T-cell (primary cell): ENCODE data around the gene KATNBL1. TPM values are rescaled to one million over a fixed set of nuclear protein-coding genes. Genes with fewer than 3 reads are reported as not detected.

Source experiments
- ATAC-seq, 4 experiments: fragments of 200-7000 bp in 3 of 4; fragments of 150-1000 bp in 1 of 4; cut with Tn5 transposase; replicated peaks in 1 of 4; 1 replicate in 3 of 4; 2 replicates in 1 of 4; pipeline ENCODE4 v1.10.0; 2021; ENCODE audit warnings: moderate library complexity in 3 of 4, mild to moderate bottlenecking in 2 of 4, moderate number of reproducible peaks in 1 of 4
- CTCF ChIA-PET, 2 donors: fragments of 300-600 bp; sonication (Branson Sonifier 250); formaldehyde crosslinking; loops; one replicate each; lab custom pipeline; 2022; ENCODE audit warnings: antibody characterized with exemption in 2 of 2; lab: Charles Lee
- POLR2A ChIA-PET, 2 donors: fragments of 300-600 bp; sonication (Branson Sonifier 250); formaldehyde crosslinking; loops; one replicate each; lab custom pipeline; 2022; ENCODE audit warnings: antibody characterized with exemption in 2 of 2; lab: Charles Lee
- DNase-seq, 35 experiments: peaks; one replicate each; pipeline versions ENCODE4 v3.0.0 to v3.0.0-alpha.2; 2013 to 2023
- H3K27ac ChIP-seq: one replicate; pipeline ENCODE4 v1.5.1; 2013; ENCODE audit warnings: low read length
- H3K27me3 ChIP-seq, 2 experiments: replicated peaks in 1 of 2; 1 replicate in 1 of 2; 2 replicates in 1 of 2; pipeline versions ENCODE4 v1.6.1 to v1.7.0; 2013; ENCODE audit warnings: low read length in 1 of 2, mixed read lengths in 1 of 2; ENCODE audit not compliant: control insufficient read depth in 2 of 2, insufficient read depth in 2 of 2; ENCODE audit errors: extremely low read depth in 1 of 2
- H3K36me3 ChIP-seq, 2 donors: 1 replicate in 1 of 2; 2 replicates in 1 of 2; pipeline versions ENCODE4 v1.6.1 to v1.7.0; 2013; ENCODE audit warnings: low read length in 1 of 2; ENCODE audit not compliant: control insufficient read depth in 2 of 2, insufficient read depth in 1 of 2; ENCODE audit errors: extremely low read depth in 1 of 2
- H3K4me1 ChIP-seq, 2 experiments: 1 replicate in 1 of 2; 2 replicates in 1 of 2; pipeline versions ENCODE4 v1.6.1 to v1.7.0; 2013; ENCODE audit warnings: low read length in 2 of 2, mixed read lengths in 1 of 2; ENCODE audit not compliant: insufficient read depth in 2 of 2, control insufficient read depth in 1 of 2; ENCODE audit errors: extremely low read depth in 1 of 2
- H3K4me3 ChIP-seq, 2 donors: 1 replicate in 1 of 2; 2 replicates in 1 of 2; pipeline versions ENCODE4 v1.5.1 to v1.7.0; 2013; ENCODE audit warnings: mild to moderate bottlenecking in 2 of 2, low read length in 1 of 2, moderate library complexity in 1 of 2; ENCODE audit not compliant: control insufficient read depth in 1 of 2; ENCODE audit errors: extremely low read depth in 1 of 2
- H3K9me3 ChIP-seq: 2 replicates; pipeline ENCODE4 v1.7.0; 2013
- H3K27ac Mint-ChIP-seq, 2 donors: one replicate each; pipeline ENCODE4 v1.8.0; 2020 to 2021; ENCODE audit warnings: mild to moderate bottlenecking in 2 of 2, mixed read lengths in 2 of 2
- H3K27me3 Mint-ChIP-seq, 2 donors: one replicate each; pipeline ENCODE4 v1.8.0; 2021 to 2022; ENCODE audit warnings: mixed read lengths in 2 of 2
- H3K36me3 Mint-ChIP-seq: one replicate; pipeline ENCODE4 v1.8.0; 2021; ENCODE audit warnings: mixed read lengths
- H3K4me1 Mint-ChIP-seq, 3 donors: one replicate each; pipeline ENCODE4 v1.8.0; 2020 to 2022; ENCODE audit warnings: mixed read lengths in 3 of 3, mild to moderate bottlenecking in 1 of 3
- H3K4me3 Mint-ChIP-seq, 3 donors: one replicate each; pipeline ENCODE4 v1.8.0; 2020 to 2022; ENCODE audit warnings: mild to moderate bottlenecking in 3 of 3, mixed read lengths in 3 of 3, moderate library complexity in 3 of 3
- H3K9me3 Mint-ChIP-seq, 3 donors: one replicate each; pipeline ENCODE4 v1.8.0; 2020 to 2022; ENCODE audit warnings: mixed read lengths in 3 of 3
- WGBS: methylation state at CpG from one replicate; pipeline ENCODE4 v1.1.5; 2013; ENCODE audit warnings: missing lambda C conversion rate; ENCODE audit not compliant: insufficient coverage; 5-methylcytosine and 5-hydroxymethylcytosine counted together
- total RNA-seq, 35 experiments: library from RNA in 6 of 35; stranded (reverse) in 6 of 35; fragments of 120-200 nt in 1 of 35; gene quantifications; one replicate each; pipeline versions ENCODE4 v1.2.1 to v1.2.4 and lab custom pipeline; 2013 to 2026

The KATNBL1 gene
- total RNA-seq (10 to 100 TPM; 27.1 to 37.3 (median 29.5) TPM), total RNA-seq (lab: John Stamatoyannopoulos, UW) (20.9 to 64.7 (median 34.6) reads per million in 29 experiments)
- 53.7 TPM for total RNA-seq (2013)

- H3K36me3 Mint-ChIP-seq: peaks cover 9% of the 10 kb centered on the region
- peak within 1 kb of the TSS; percentile 63 to 68 for H3K4me3 ChIP-seq
- under 1% methylated on average over 76 of the region's 81 CpGs for WGBS
- no peaks in the 10 kb centered on the region for H3K27me3 ChIP-seq
- no peaks in the 10 kb centered on the region for H3K36me3 ChIP-seq
- DNase-seq (peak; percentile 83 to 97 (median 93)), ATAC-seq (peak; percentile 92 to 97 (median 95))
- H3K4me1 Mint-ChIP-seq: peaks cover 21 to 26% (median 22%) of the 10 kb centered on the region in 3 donors
- H3K9me3 ChIP-seq: no peaks in the 10 kb centered on the region
- ChIA-PET POLR2A (interaction anchor here in 1 of 2 donors (1.0 to 1.5 kb wide), 2 partner anchors 11 to 108 kb away, joined by 3 to 5 read pairs; partner anchors contain the start of genes EMC7 and PGBD4), CTCF (interaction anchor here (0.6 to 2.4 kb wide), 17 partner anchors 15 to 752 kb away, joined by 3 to 16 read pairs (median 5); partner anchors contain the start of genes AVEN (in 1 of the 2), EMC4 (in 1 of the 2), EMC7 (in 1 of the 2) and LPCAT4 (in 1 of the 2))
- no peaks in the 10 kb centered on the region for H3K27me3 Mint-ChIP-seq
- H3K4me3 Mint-ChIP-seq: peak within 1 kb of the TSS; percentile 81 to 90 (median 88)
- no peaks in the 10 kb centered on the region for H3K9me3 Mint-ChIP-seq
- H3K4me1 ChIP-seq: peaks cover 3 to 8% of the 10 kb centered on the region in 2 experiments
- H3K27ac Mint-ChIP-seq: peak within 1 kb of the TSS; percentile 61 to 79
- peak within 1 kb of the TSS; percentile 25 for H3K27ac ChIP-seq
These were observed at the start of gene KATNBL1 for GRCh38 chr15:34209421-34210282. KATNBL1 (minus strand) TSS chr15:34210096; CDS start chr15:34163676, 46,420 bp downstream.

GRCh38 chr15:34259566-34259965, 49.7 kb upstream of the KATNBL1 start:
- Mint-ChIP-seq H3K9me3 (no peaks in the 10 kb centered on the region), H3K4me1 (peaks cover 0 to 7% (median 2%) of the 10 kb centered on the region in 3 donors), H3K36me3 (peaks cover 37% of the 10 kb centered on the region), H3K27me3 (no peaks in the 10 kb centered on the region), H3K4me3 (no peak overlapping the region), H3K27ac (peak overlapping the region in 1 of 2 donors; percentile 3)
- no peak overlapping the region for H3K4me3 ChIP-seq
- 100% methylated on average over 2 of the region's 3 CpGs for WGBS
- no peak overlapping the region for H3K27ac ChIP-seq
- POLR2A ChIA-PET: no interaction called here
- no peaks in the 10 kb centered on the region for H3K4me1 ChIP-seq
- H3K36me3 ChIP-seq: peaks cover 0 to 23% of the 10 kb centered on the region in 2 donors
- no peak for ATAC-seq
- no peak for DNase-seq
- no peaks in the 10 kb centered on the region for H3K9me3 ChIP-seq
- CTCF ChIA-PET: no interaction called here
- H3K27me3 ChIP-seq: no peaks in the 10 kb centered on the region

GRCh38 chr15:34258151-34258550, 48.3 kb upstream of the KATNBL1 start:
- peak overlapping the region in 1 of 2 donors; percentile 35 for H3K27ac Mint-ChIP-seq
- Histone ChIP-seq H3K27ac (no peak overlapping the region), H3K27me3 (no peaks in the 10 kb centered on the region), H3K36me3 (peaks cover 0 to 37% of the 10 kb centered on the region in 2 donors), H3K4me1 (no peaks in the 10 kb centered on the region), H3K9me3 (no peaks in the 10 kb centered on the region), H3K4me3 (no peak overlapping the region)
- DNase-seq (no peak), ATAC-seq (no peak)
- POLR2A ChIA-PET: interaction anchor here in 1 of 2 donors (0.7 kb wide), 1 partner anchor 218 kb away, joined by 3 read pairs; no protein-coding TSS in a partner anchor
- H3K4me1 Mint-ChIP-seq: peaks cover 0 to 7% (median 0%) of the 10 kb centered on the region in 3 donors
- H3K9me3 Mint-ChIP-seq: no peaks in the 10 kb centered on the region
- peaks cover 49% of the 10 kb centered on the region for H3K36me3 Mint-ChIP-seq
- H3K4me3 Mint-ChIP-seq: no peak overlapping the region
- no CpG with 5 or more reads among the region's 2 CpGs for WGBS
- no peaks in the 10 kb centered on the region for H3K27me3 Mint-ChIP-seq
- CTCF ChIA-PET: interaction anchor here in 1 of 2 donors (0.7 kb wide), 1 partner anchor 43 kb away, joined by 5 read pairs; no protein-coding TSS in a partner anchor

GRCh38 chr15:34252545-34252944, 42.6 kb upstream of the KATNBL1 start:
- peaks cover 8 to 64% of the 10 kb centered on the region in 2 donors for H3K36me3 ChIP-seq

GRCh38 chr15:34248190-34248589, 38.3 kb upstream of the KATNBL1 start:
- Mint-ChIP-seq H3K9me3 (no peaks in the 10 kb centered on the region), H3K4me1 (no peaks in the 10 kb centered on the region), H3K27me3 (no peaks in the 10 kb centered on the region), H3K36me3 (peaks cover 55% of the 10 kb centered on the region), H3K4me3 (no peak overlapping the region), H3K27ac (no peak overlapping the region)
- Histone ChIP-seq H3K27ac (no peak overlapping the region), H3K27me3 (no peaks in the 10 kb centered on the region), H3K4me1 (no peaks in the 10 kb centered on the region), H3K36me3 (peaks cover 8 to 74% of the 10 kb centered on the region in 2 donors), H3K4me3 (no peak overlapping the region), H3K9me3 (no peaks in the 10 kb centered on the region)
- CTCF ChIA-PET: no interaction called here
- WGBS: no CpG with 5 or more reads among the region's 1 CpG
- DNase-seq (no peak), ATAC-seq (no peak)
- POLR2A ChIA-PET: interaction anchor here in 1 of 2 donors (0.7 kb wide), 1 partner anchor 43 kb away, joined by 3 read pairs; no protein-coding TSS in a partner anchor

More at GRCh38 chr15:34252545-34252944, 42.6 kb upstream of the KATNBL1 start:
- H3K4me3 ChIP-seq: no peak overlapping the region
- Mint-ChIP-seq H3K36me3 (peaks cover 72% of the 10 kb centered on the region), H3K27ac (peak overlapping the region in 1 of 2 donors; percentile 39), H3K27me3 (no peaks in the 10 kb centered on the region), H3K9me3 (no peaks in the 10 kb centered on the region), H3K4me1 (no peaks in the 10 kb centered on the region), H3K4me3 (no peak overlapping the region)
- ATAC-seq: no peak
- H3K27me3 ChIP-seq: no peaks in the 10 kb centered on the region
- ChIA-PET CTCF (interaction anchor here in 1 of 2 donors (0.7 kb wide), 1 partner anchor 13 kb away, joined by 3 read pairs; no protein-coding TSS in a partner anchor), POLR2A (interaction anchor here in 1 of 2 donors (0.6 kb wide), 1 partner anchor 9 kb away, joined by 3 read pairs; no protein-coding TSS in a partner anchor)
- no peak overlapping the region for H3K27ac ChIP-seq
- H3K9me3 ChIP-seq: no peaks in the 10 kb centered on the region
- no peaks in the 10 kb centered on the region for H3K4me1 ChIP-seq
- DNase-seq: no peak
